NCI-H1694 treated with DMSO at 0.1 percent for 48 hours (cell line): ENCODE results near the gene SOX8.

Source experiments
- DNase-seq: peaks from one replicate; lab custom pipeline; 2025; lab: John Stamatoyannopoulos, UW

Gene SOX8

GRCh38 chr16:988471-989353 is 7.1 kb downstream of the SOX8 start:
- DNase-seq: no peak

- DNase-seq: no peak
These were observed 7.8 kb downstream of the SOX8 start for GRCh38 chr16:989354-989814.

DNA sequence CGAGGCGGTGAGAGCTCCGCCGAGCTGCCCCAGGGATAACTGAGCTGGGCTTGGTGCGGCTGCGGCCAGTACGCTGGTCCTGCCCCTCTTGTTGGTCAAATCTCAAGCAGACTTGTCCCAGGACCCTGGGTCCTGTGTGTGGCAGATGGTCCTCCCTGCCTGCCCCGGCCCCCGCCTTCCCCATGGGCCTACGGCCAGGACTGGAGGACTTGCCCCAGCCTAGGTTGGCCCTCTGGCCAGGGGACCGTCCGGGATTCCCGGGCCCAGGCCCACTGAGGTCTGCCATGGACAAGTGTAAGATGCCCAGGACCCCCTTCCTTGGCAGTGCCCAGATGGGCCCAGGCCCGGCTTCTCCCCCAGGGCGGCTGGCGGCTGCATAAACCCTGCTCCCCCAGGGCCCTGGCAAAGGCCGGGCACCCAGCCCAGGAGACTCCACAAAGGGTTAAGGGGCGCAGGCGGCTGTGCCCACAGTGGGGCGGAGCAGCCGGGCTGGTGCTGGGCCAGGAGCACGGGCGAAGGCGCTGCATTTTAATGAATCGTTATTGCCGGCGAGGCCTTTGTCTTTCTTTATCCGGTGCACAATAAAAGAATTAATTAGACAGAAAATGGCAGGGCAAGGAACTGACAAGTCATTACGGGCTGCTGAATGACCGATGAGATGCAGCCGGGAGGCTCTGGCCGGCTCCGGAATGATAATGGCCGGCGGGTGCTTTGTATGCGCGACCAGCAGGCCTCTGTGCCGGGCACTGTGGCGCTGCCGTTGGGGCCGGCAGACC is 9.1 kb downstream of the SOX8 start:
- no peak for DNase-seq

- DNase-seq: no peak
These were observed 9.8 kb downstream of the SOX8 start for GRCh38 chr16:991345-991744.

- no peak for DNase-seq
These were observed 10.2 kb downstream of the SOX8 start for GRCh38 chr16:991773-992172.

DNA sequence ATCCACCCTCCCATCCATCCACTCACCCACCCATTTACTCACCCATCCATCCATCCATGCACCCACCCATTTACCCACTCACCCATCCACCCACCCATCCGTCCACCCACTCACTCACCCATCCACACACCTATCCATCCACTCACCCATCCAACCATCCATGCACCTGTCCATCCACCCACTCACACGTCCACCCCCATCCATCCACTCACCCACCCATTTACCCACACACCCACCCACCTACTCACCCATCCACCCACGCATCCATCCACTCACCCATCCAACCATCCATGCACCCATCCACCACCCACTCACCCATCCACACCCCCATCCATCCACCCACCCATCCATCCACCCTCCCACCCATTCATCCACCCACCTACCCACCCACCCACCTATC is 12.2 kb downstream of the SOX8 start:
- no peak for DNase-seq

DNA sequence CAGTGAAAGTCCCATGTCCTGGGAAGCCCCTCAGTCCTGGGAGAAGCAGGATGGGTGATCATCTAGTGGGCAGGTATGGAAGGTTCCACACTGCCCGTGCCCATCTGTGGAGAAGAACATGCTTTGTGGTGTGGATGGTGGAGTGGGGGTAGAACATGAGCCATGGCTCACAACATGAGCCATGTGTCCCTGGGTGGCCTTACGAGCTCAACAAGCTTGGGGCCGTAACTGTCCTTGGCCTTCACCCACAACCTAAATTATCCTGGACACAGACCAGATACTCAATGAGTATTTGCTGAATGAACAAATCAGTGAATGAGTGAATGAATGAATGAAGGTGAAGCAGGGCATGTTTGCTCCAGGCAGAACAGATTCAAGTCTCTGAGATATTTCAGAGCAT is 13.5 kb downstream of the SOX8 start:
- no peak for DNase-seq

DNA sequence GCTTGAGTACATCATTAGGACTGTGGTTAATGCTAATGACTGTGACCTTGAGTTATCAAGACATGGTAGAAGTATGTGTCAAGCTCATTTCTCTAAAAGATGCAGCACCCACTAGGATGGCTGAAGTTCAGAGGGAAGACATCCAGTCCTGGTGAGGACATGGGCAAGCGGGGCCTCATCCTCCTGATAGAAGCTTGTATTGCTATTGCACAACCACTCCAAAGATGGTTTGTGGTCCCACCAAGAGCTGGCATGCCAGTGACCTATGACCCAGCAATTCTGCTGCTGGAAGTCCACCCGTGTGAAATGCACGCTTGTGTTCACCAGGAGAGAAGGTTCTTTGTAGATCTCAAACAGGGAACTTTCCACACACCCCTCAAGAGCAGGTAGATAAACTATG is 14.2 kb downstream of the SOX8 start:
- DNase-seq: no peak

DNA sequence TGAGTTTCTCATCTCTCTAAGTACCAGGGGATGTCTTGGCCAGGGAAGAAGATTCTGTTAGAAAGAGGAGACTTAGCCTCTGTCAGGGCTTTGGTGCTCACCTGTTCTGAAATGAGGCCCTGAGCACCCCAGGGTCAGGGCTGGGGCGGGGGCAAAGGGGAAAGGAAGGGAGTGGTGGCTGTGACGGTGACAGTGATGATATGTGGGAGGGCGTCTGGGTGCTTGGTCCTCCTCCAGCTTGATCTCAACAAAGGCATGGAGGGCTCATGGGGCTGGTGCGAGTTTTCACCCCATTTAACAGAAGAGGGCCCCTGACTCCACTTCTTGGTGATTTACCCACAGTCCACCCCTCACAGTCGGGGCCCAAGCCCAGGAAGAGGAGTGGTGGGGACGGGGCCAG is 15.1 kb downstream of the SOX8 start:
- no peak for DNase-seq

- DNase-seq: no peak
These were observed 16.0 kb downstream of the SOX8 start for GRCh38 chr16:997440-998051.

GRCh38 chr16:998211-998610 is 16.6 kb downstream of the SOX8 start:
- no peak for DNase-seq

DNA sequence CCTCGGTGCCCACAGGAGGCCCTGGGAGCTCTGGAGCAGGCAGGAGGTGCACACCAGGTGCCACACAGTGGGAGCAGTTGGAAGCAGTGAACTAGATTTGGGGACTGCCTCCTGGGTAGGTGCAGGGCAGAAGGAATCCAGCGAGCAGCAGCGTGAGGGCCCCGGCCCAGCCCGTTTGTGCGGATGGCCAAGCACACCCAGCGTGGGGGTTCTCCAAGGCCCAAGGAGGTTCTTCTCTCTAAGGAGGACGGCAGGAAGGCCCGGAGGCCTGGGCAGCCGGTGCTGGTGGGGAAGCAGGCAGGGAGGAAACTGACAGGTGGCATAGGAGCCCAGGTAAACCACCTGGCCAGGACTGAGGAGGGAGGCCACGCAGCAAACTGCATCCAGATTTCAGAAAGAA is 17.0 kb downstream of the SOX8 start:
- DNase-seq: no peak

- no peak for DNase-seq
These were observed 18.1 kb downstream of the SOX8 start for GRCh38 chr16:999677-1000076.

DNA sequence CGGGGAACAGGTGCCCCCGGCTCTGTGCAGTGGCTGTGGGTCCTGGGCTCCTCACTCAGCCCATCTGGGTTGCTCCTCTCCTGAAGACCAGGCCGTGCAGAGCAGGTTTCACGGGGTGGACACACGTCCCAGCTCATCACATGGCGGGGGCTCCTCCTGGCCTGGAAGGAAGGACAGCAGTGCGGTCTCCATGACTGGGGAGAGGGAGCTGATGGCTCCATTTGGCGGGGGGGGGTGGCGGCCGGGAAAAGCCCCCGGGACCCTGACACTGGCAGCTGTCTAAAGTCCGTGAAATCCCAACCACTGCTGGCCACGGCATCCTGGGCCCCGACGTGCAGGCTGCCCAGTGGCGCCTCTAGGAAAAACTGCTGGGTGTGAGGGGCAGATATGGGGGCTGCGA is 19.0 kb downstream of the SOX8 start:
- DNase-seq: no peak

- no peak for DNase-seq
These were observed 19.5 kb downstream of the SOX8 start for GRCh38 chr16:1001096-1001495.

DNA sequence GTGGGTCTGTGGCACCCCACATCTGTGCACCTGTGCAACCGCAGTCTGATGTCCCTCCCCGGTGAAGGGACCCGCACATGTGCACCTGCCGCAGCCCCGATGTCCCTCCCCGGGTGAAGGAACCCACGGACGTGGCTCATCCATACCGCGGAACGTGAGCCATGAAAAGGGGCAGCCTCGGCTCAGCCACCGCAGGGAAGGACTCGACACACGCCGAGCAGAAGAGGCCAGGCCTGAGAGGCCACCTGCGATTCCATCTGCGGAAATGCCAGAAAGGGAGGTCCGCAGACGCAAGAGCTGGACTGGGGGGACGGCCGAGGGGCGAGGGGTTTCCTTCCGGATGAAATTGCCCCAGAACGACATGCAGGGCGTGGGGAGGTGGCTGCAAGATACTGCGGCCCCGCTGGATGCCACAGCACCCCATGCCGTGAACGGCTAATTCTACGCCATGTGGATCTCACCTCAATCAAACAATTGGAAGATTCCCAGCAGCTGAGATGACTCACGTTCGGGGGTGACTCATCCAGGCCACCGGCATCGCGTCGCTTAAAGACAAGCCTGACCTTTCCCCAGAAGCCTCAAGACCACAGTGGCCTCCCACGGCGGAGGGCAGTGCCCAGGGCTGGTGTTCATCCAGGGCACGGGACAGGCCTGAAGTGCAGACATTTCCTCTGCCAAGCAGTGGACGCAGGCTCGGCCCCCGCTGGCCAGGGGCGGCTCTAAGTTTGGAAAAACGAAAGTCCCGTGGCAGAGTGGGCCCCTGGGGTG is 21.0 kb downstream of the SOX8 start:
- no peak for DNase-seq

DNA sequence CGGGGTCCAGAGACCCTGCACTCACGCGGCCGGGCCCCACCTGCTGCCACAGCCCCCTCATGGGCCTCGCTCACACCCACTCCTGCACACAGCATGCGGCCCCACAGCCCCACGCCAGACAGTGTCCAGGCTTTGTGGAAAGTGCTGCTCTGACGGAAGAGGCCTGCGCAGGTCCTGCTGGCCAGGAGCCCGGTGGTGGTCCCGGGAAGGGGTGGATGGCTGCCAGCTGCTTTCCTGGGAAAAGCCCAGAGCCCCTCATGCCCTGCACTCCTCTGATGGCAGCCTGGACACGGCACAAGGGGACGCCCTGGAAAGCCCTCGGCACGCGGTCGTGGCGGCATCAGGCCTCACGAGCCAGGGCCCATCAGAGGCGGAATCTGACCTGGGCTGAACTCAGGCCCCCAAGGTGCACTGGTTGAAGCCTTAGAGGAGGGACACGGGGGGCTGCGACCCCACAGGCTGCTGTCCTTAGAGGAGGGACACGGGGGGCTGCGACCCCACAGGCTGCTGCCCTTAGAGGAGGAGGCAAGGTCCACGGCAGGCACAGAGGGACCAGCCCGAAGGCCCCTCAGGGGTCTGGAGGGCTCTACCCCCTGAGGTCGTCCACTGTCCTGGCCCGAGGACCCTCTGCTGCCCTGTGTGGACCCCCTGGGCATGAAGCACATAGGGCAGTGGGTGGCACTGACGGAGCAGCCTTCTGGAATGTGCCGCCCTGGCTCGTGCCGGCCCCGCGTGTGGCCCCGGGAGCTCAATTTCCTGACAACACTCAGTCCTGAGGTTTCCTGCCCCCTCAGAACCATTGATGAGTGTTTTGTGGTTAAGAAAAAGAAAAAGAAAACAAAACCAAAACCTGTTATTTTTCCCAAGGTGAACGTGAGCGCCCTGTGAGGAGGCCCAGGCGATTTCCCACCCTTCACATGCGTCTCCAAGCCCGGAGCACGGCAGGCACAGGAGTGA is 22.1 kb downstream of the SOX8 start:
- no peak for DNase-seq

DNA sequence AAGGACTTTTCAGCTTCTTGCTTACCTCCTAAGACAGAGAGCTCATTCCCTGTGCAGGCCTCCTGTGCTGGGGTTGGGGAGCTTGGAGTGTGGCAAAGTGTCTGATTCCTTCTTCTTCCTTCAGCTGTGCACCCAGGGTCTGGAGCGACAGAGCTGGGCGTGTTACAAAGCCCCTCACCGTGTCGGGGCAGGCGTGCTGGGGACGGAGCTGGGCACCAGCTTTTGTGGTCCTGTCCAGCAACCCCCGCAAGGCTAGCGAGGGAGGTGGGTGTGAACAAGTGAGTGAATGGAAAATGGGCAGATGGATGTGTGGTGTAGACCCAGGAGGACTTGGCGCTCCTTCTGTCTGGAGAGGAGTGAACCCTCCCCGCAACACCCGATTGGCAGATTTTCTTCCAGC is 23.7 kb downstream of the SOX8 start:
- no peak for DNase-seq

DNA sequence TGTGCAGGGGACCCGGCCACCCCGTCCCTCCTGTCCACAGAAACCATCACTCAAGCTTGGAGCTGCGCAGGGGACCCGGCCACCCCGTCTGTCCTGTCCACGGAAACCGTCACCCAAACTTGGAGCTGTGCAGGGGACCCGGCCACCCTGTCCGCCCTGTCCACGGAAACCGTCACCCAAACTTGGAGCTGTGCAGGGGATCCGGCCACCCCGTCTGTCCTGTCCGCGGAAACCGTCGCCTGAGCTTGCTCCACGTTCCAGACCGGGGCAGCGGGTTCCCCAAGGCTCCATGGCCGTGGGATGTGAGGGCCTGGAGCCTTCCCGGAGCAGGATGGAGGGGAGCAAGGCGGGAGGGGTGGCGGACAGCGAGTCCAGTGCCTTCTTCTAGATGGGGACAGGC is 25.2 kb downstream of the SOX8 start:
- DNase-seq: no peak

DNA sequence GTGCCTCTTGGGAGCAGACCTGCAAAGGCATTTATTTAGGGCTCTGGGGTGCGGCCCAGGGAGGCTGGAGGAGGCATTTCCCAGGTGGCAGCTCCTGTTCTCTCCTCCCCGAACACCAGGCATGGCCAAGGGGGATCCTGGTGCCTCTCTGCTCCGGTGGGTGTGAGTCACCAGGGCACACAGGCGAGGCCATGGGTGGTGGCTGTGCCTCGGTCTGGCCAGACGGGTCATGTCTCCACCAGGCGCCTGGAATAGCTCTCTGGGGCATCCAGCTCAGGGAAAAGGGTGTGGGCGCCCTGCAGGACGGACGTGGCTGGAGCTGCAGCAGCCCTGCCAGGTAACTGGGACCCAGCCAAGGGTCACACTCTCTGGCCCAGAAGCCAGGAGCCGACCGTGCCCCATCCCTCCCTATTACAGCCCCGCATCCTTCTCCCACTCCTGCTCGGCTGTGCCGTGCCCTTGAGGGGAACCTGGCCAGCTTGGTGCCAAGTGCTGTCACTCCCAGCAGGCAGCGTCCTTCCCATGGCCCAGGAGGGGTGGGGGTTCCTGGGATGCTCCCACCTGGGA is 25.8 kb downstream of the SOX8 start:
- no peak for DNase-seq

- no peak for DNase-seq
These were observed 26.5 kb downstream of the SOX8 start for GRCh38 chr16:1008085-1008484.
